Measurements from ENCODE around the gene TANC1. TPM values are rescaled to one million over a fixed set of nuclear protein-coding genes. Genes with fewer than 3 reads are reported as not detected.
A peak's percentile ranks its signal among the peaks of the same experiment; 100 is the strongest.

Gene TANC1
- total RNA-seq, 1 experiment from 2014 or later, result 2.5 TPM

DNA sequence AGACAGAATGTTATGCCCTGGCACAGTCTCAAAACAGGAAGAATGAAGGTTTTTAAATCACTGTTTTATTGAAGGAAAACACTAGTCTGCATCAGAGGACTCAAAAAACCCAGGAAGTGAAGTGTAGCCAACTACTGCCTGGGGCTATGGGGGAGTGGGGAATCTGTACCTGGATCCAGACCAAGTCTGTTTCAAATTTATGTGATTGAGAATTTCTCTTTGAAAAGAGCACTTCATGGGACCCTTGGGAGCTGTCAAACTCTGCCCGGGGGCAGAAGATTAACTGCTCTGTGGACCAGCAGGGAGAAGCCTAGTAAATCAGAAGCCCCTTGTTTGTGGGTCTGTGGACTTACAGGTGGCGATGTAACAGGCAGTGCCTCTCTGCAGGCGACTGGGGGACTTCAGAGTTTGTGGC, 45.3 kb upstream of the TANC1 start:
- Histone ChIP-seq H2BK20ac (ENCODE audit: low read depth, low read length, poor library complexity, severe bottlenecking) (no peak overlapping the region), H3K79me2 (ENCODE audit: insufficient read depth, low read length) (no peaks in the 10 kb centered on the region), H3K27ac (ENCODE audit: insufficient read length, low read depth, low read length) (no peak overlapping the region), H4K91ac (ENCODE audit: insufficient read length, low read depth, low read length) (no peak overlapping the region), H3T11ph (ENCODE audit: low read length) (no peak overlapping the region), H3K23me2 (ENCODE audit: insufficient read length, low read depth, low read length, poor library complexity, severe bottlenecking) (no peaks in the 10 kb centered on the region), H3K23ac (ENCODE audit: insufficient read length, low read depth, low read length) (no peak overlapping the region), H3K56ac (ENCODE audit: insufficient read length, low read depth, low read length) (no peak overlapping the region), H3K27me3 (ENCODE audit: insufficient read depth, low read length) (no peaks in the 10 kb centered on the region), H4K5ac (ENCODE audit: insufficient read length, low read depth, low read length) (no peak overlapping the region), H2AFZ (ENCODE audit: low read length) (no peak overlapping the region), H2BK120ac (ENCODE audit: low read depth, low read length, poor library complexity, severe bottlenecking) (no peak overlapping the region), H3K4ac (ENCODE audit: low read depth, low read length) (no peak overlapping the region), H3K79me1 (ENCODE audit: insufficient read depth, low read depth, low read length, poor library complexity, severe bottlenecking) (no peaks in the 10 kb centered on the region), H2AK5ac (ENCODE audit: insufficient read length, low read length) (no peak overlapping the region), H3K14ac (ENCODE audit: insufficient read depth, low read length) (no peak overlapping the region), H4K8ac (replicated peaks; ENCODE audit: insufficient read length, low read depth, low read length) (no peak overlapping the region), H3K4me2 (ENCODE audit: insufficient read depth, insufficient read length, low read length) (no peak overlapping the region), H2BK5ac (ENCODE audit: insufficient read length, low read length) (no peak overlapping the region), H3K4me1 (ENCODE audit: insufficient read depth, low read length) (peaks cover 2% of the 10 kb centered on the region; the same call in 1 of the 2 replicates), H3K9ac (ENCODE audit: extremely low read depth, insufficient read length, low read length) (no peak overlapping the region), H2BK12ac (ENCODE audit: insufficient read length, low read depth, low read length) (no peak overlapping the region), H3K9me3 (ENCODE audit: control insufficient read depth, low read depth, low read length) (no peaks in the 10 kb centered on the region), H4K20me1 (ENCODE audit: control insufficient read depth, insufficient read depth, insufficient read length) (no peaks in the 10 kb centered on the region), H2BK15ac (ENCODE audit: low read depth, low read length) (no peak overlapping the region), H3K18ac (ENCODE audit: insufficient read length, low read depth, low read length) (no peak overlapping the region)
- Mint-ChIP-seq H3K27ac (peak overlapping the region in 2 of 3 experiments; percentile 37 to 50; a peak in 4 of 7 replicates), H3K4me1 (peaks cover 30 to 33% of the 10 kb centered on the region in 2 experiments), H3K4me3 (no peak overlapping the region), H3K9me3 (peaks cover 4 to 6% of the 10 kb centered on the region in 2 experiments), H3K36me3 (ENCODE audit: insufficient read depth in 1 of 3, low read depth in 3 of 3) (peaks cover 0 to 4% (median 2%) of the 10 kb centered on the region in 3 experiments; a peak in 3 of 7 replicates), H3K27me3 (ENCODE audit: low read depth) (no peaks in the 10 kb centered on the region)
- no peak for TF ChIP-seq CTCF (conservative IDR thresholded peaks at IDR 0.05)
- WGBS (ENCODE audit: extremely low coverage, insufficient read length, low lambda C conversion rate), result no CpG with 5 or more reads among the region's 3 CpGs
- peak; percentile 44 for DNase-seq
